HG02870 (cell line): ENCODE measurements around the gene FGA.

Experiments
- ATAC-seq: cut with Tn5 transposase; IDR thresholded peaks from one replicate; pipeline ENCODE4 v1.9.1; 2021; ENCODE audit warnings: mild to moderate bottlenecking, moderate library complexity; ENCODE audit not compliant: unreplicated experiment

The FGA gene

GRCh38 chr4:154545689-154546088 is 44.9 kb downstream of the FGA start:
- no peak for ATAC-seq

- no peak for ATAC-seq
Measured at GRCh38 chr4:154542271-154542879, 48.2 kb downstream of the FGA start.
